Measurements from ENCODE around the gene GNAI3. TPM values are rescaled to one million over a fixed set of nuclear protein-coding genes. Genes with fewer than 3 reads are reported as not detected.

GNAI3 gene
- polyA plus RNA-seq, 1 experiment, result 14.8 TPM

GRCh38 chr1:109501644-109502363 lies 46.6 kb upstream of the GNAI3 start:
- Histone ChIP-seq H3K9me3 (ENCODE audit: control insufficient read depth, insufficient read depth, low read length) (no peaks in the 10 kb centered on the region), H3K4me3 (ENCODE audit: low read depth, low read length) (no peak overlapping the region), H3K27me3 (ENCODE audit: control insufficient read depth, insufficient read depth, low read length) (no peaks in the 10 kb centered on the region), H3K27ac (ENCODE audit: low read depth, low read length) (no peak overlapping the region)
- ChIA-PET CTCF (interaction anchor here (1.2 to 37.0 kb wide), 4 partner anchors 9 to 33 kb away, joined by 3 to 1351 read pairs (median 9); partner anchors contain the start of gene GPR61), POLR2A (interaction anchor here (0.5 kb wide), 1 partner anchor 9 kb away, joined by 4 read pairs; no protein-coding TSS in a partner anchor)
- no peak for TF ChIP-seq CTCF (IDR thresholded peaks at IDR 0.05; ENCODE audit: low read depth, low read length)
- DNase-seq (ENCODE audit: low read depth, low spot score), result no peak

- Histone ChIP-seq H3K27me3 (ENCODE audit: control insufficient read depth, insufficient read depth, low read length) (no peaks in the 10 kb centered on the region), H3K4me3 (ENCODE audit: low read depth, low read length) (no peak overlapping the region), H3K27ac (ENCODE audit: low read depth, low read length) (no peak overlapping the region), H3K9me3 (ENCODE audit: control insufficient read depth, insufficient read depth, low read length) (no peaks in the 10 kb centered on the region)
- DNase-seq (ENCODE audit: low read depth, low spot score), result no peak
- CTCF ChIA-PET, result interaction anchor here (1.2 to 37.0 kb wide), 4 partner anchors 9 to 32 kb away, joined by 3 to 1351 read pairs (median 8); partner anchors contain the start of genes CYB561D1 and GPR61
- no peak for TF ChIP-seq CTCF (IDR thresholded peaks at IDR 0.05; ENCODE audit: low read depth, low read length)
- POLR2A ChIA-PET, result no interaction called here
Observed at GRCh38 chr1:109502364-109502851, 46.0 kb upstream of the GNAI3 start.

GRCh38 chr1:109503935-109504334 lies 44.5 kb upstream of the GNAI3 start:
- DNase-seq (ENCODE audit: low read depth, low spot score), result no peak
- POLR2A ChIA-PET, result interaction anchor here (0.7 kb wide), 1 partner anchor 262 kb away, joined by 3 read pairs; no protein-coding TSS in a partner anchor

GRCh38 chr1:109504974-109505373 lies 43.4 kb upstream of the GNAI3 start:
- CTCF ChIA-PET, result interaction anchor here (0.6 to 37.0 kb wide), 4 partner anchors 11 to 405 kb away, joined by 3 to 1351 read pairs (median 14); partner anchors contain the start of genes CYB561D1 and GPR61
- no peak overlapping the region for H3K27ac ChIP-seq (ENCODE audit: low read depth, low read length)
- no peak overlapping the region for H3K4me3 ChIP-seq (ENCODE audit: low read depth, low read length)
- H3K9me3 ChIP-seq (ENCODE audit: control insufficient read depth, insufficient read depth, low read length), result no peaks in the 10 kb centered on the region; the same call in 1 of the 2 replicates
- POLR2A ChIA-PET, result no interaction called here
- H3K27me3 ChIP-seq (ENCODE audit: control insufficient read depth, insufficient read depth, low read length), result no peaks in the 10 kb centered on the region
- TF ChIP-seq CTCF (IDR thresholded peaks at IDR 0.05; ENCODE audit: low read depth, low read length), result no peak
- no peak for DNase-seq (ENCODE audit: low read depth, low spot score)

More at GRCh38 chr1:109503935-109504334, 44.5 kb upstream of the GNAI3 start:
- no peak overlapping the region for H3K4me3 ChIP-seq (ENCODE audit: low read depth, low read length)
- CTCF ChIA-PET, result interaction anchor here (1.4 to 37.0 kb wide), 4 partner anchors 10 to 30 kb away, joined by 7 to 1351 read pairs (median 14); partner anchors contain the start of genes CYB561D1 and GPR61
- no peaks in the 10 kb centered on the region for H3K27me3 ChIP-seq (ENCODE audit: control insufficient read depth, insufficient read depth, low read length)
- no peaks in the 10 kb centered on the region; the same call in 1 of the 2 replicates for H3K9me3 ChIP-seq (ENCODE audit: control insufficient read depth, insufficient read depth, low read length)
- H3K27ac ChIP-seq (ENCODE audit: low read depth, low read length), result no peak overlapping the region
- TF ChIP-seq CTCF (IDR thresholded peaks at IDR 0.05; ENCODE audit: low read depth, low read length), result no peak
